Mesenchymal stem cell (in vitro differentiated cells and primary cell): ENCODE results near the gene DTX3.

Experiments used
- DNase-seq: peaks from one replicate; pipeline ENCODE4 v3.0.0-alpha.2; 2013
- H2AFZ ChIP-seq: one replicate; pipeline ENCODE4 v1.6.1; 2013; ENCODE audit warnings: low read depth, mild to moderate bottlenecking, control low read depth, inconsistent platforms, low read length, moderate library complexity
- H2AK5ac ChIP-seq: 2 replicates; pipeline ENCODE4 v1.6.1; 2013; ENCODE audit warnings: low read length, moderate library complexity, mild to moderate bottlenecking, inconsistent platforms; ENCODE audit not compliant: severe bottlenecking
- H2BK120ac ChIP-seq: one replicate; pipeline ENCODE4 v1.6.1; 2013; ENCODE audit warnings: low read depth, mild to moderate bottlenecking, inconsistent platforms, low read length, moderate library complexity
- H2BK12ac ChIP-seq, 2 experiments: one replicate each; pipeline ENCODE4 v1.6.1; 2013; ENCODE audit warnings: inconsistent platforms in 2 of 2, low read length in 2 of 2, mild to moderate bottlenecking in 2 of 2, moderate library complexity in 2 of 2, control low read depth in 1 of 2
- H2BK15ac ChIP-seq: one replicate; pipeline ENCODE4 v1.6.1; 2013; ENCODE audit warnings: mild to moderate bottlenecking, low read depth, inconsistent platforms; ENCODE audit not compliant: poor library complexity, severe bottlenecking
- H2BK5ac ChIP-seq: 2 replicates; pipeline ENCODE4 v1.6.1; 2013; ENCODE audit warnings: low read depth, mild to moderate bottlenecking, low read length, control low read depth, inconsistent platforms; ENCODE audit not compliant: poor library complexity, severe bottlenecking
- H3K14ac ChIP-seq, 2 experiments: one replicate each; pipeline ENCODE4 v1.6.1; 2013; ENCODE audit warnings: inconsistent platforms in 2 of 2, low read length in 2 of 2, control low read depth in 1 of 2, mild to moderate bottlenecking in 1 of 2, moderate library complexity in 1 of 2
- H3K18ac ChIP-seq, 2 experiments: one replicate each; pipeline ENCODE4 v1.6.1; 2013; ENCODE audit warnings: inconsistent platforms in 2 of 2, low read length in 2 of 2, control low read depth in 1 of 2, low read depth in 1 of 2, mild to moderate bottlenecking in 1 of 2
- H3K23ac ChIP-seq, 2 experiments: one replicate each; pipeline ENCODE4 v1.6.1; 2013; ENCODE audit warnings: inconsistent platforms in 2 of 2, low read length in 2 of 2, mild to moderate bottlenecking in 2 of 2, moderate library complexity in 2 of 2, control low read depth in 1 of 2
- H3K27ac ChIP-seq: 2 replicates; pipeline ENCODE4 v1.5.1; 2013; ENCODE audit warnings: mild to moderate bottlenecking, moderate library complexity, low read length, control low read depth, inconsistent platforms; ENCODE audit not compliant: poor library complexity, severe bottlenecking
- H3K27me3 ChIP-seq, 2 experiments: 2 replicates each; pipeline versions ENCODE4 v1.6.1 to v1.7.0; 2013; ENCODE audit warnings: low read length in 2 of 2, mild to moderate bottlenecking in 2 of 2, moderate library complexity in 2 of 2, control low read depth in 1 of 2, inconsistent platforms in 1 of 2; ENCODE audit not compliant: control insufficient read depth in 1 of 2, insufficient read depth in 1 of 2
- H3K36me3 ChIP-seq, 2 experiments: 2 replicates each; pipeline versions ENCODE4 v1.6.1 to v1.7.0; 2013; ENCODE audit warnings: low read length in 2 of 2, control low read depth in 1 of 2, inconsistent platforms in 1 of 2, low read depth in 1 of 2, mild to moderate bottlenecking in 1 of 2; ENCODE audit not compliant: insufficient read depth in 2 of 2, control insufficient read depth in 1 of 2
- H3K4ac ChIP-seq, 2 experiments: one replicate each; pipeline ENCODE4 v1.6.1; 2013; ENCODE audit warnings: inconsistent platforms in 2 of 2, low read length in 2 of 2, mild to moderate bottlenecking in 2 of 2, moderate library complexity in 2 of 2, control low read depth in 1 of 2, low read depth in 1 of 2
- H3K4me1 ChIP-seq: 2 replicates; pipeline ENCODE4 v1.6.1; 2013; ENCODE audit warnings: low read depth, low read length, control low read depth; ENCODE audit not compliant: control insufficient read depth, insufficient read depth
- H3K4me2 ChIP-seq: 2 replicates; pipeline ENCODE4 v1.6.1; 2013; ENCODE audit warnings: low read length, mild to moderate bottlenecking, inconsistent platforms; ENCODE audit not compliant: poor library complexity, severe bottlenecking
- H3K4me3 ChIP-seq, 2 experiments: 2 replicates each; pipeline versions ENCODE4 v1.5.1 to v1.7.0; 2013; ENCODE audit warnings: low read length in 2 of 2, mild to moderate bottlenecking in 2 of 2, control low read depth in 1 of 2, low read depth in 1 of 2; ENCODE audit not compliant: insufficient read depth in 1 of 2
- H3K79me1 ChIP-seq: replicated peaks from 2 replicates; pipeline ENCODE4 v1.6.1; 2013; ENCODE audit warnings: mild to moderate bottlenecking, control low read depth, low read length, inconsistent platforms; ENCODE audit not compliant: poor library complexity, severe bottlenecking
- H3K9ac ChIP-seq: 2 replicates; pipeline ENCODE4 v1.7.0; 2013; ENCODE audit warnings: mild to moderate bottlenecking, low read length, moderate library complexity
- H3K9me3 ChIP-seq: 2 replicates; pipeline ENCODE4 v1.7.0; 2013; ENCODE audit warnings: mild to moderate bottlenecking, low read length; ENCODE audit not compliant: control insufficient read depth
- H4K8ac ChIP-seq: one replicate; pipeline ENCODE4 v1.6.1; 2013; ENCODE audit warnings: inconsistent platforms, mild to moderate bottlenecking, low read length, moderate library complexity
- H4K91ac ChIP-seq: one replicate; pipeline ENCODE4 v1.6.1; 2013; ENCODE audit warnings: mild to moderate bottlenecking, low read length, inconsistent platforms
- WGBS: methylation state at CpG from one replicate; pipeline ENCODE4 v1.1.7; 2013; ENCODE audit warnings: mixed read lengths; 5-methylcytosine and 5-hydroxymethylcytosine counted together

Gene DTX3

GRCh38 chr12:57657744-57658143 is 53.1 kb downstream of the DTX3 start:
- H3K14ac ChIP-seq = no peak overlapping the region
- no peak overlapping the region for H3K18ac ChIP-seq
- peaks cover 3% of the 10 kb centered on the region for H3K4me1 ChIP-seq
- no peak overlapping the region for H2BK5ac ChIP-seq
- H3K23ac ChIP-seq = no peak overlapping the region
- H3K27me3 ChIP-seq = no peaks in the 10 kb centered on the region
- H2BK120ac ChIP-seq = no peak overlapping the region
- peaks cover 5% of the 10 kb centered on the region for H3K9me3 ChIP-seq
- no peak overlapping the region for H2AK5ac ChIP-seq
- H3K4ac ChIP-seq = no peak overlapping the region
- H3K4me3 ChIP-seq = no peak overlapping the region
- H2AFZ ChIP-seq = no peak overlapping the region
- H4K91ac ChIP-seq = no peak overlapping the region
- H3K27ac ChIP-seq = no peak overlapping the region
- no peak overlapping the region for H2BK12ac ChIP-seq
- no peak overlapping the region for H4K8ac ChIP-seq
- no peak overlapping the region for H3K9ac ChIP-seq
- 62% methylated on average over 3 of the region's 3 CpGs for WGBS
- H3K4me2 ChIP-seq = no peak overlapping the region
- H2BK15ac ChIP-seq = no peak overlapping the region
- peaks cover 0 to 3% of the 10 kb centered on the region in 2 experiments for H3K36me3 ChIP-seq
- DNase-seq = no peak
- no peaks in the 10 kb centered on the region for H3K79me1 ChIP-seq

GRCh38 chr12:57658890-57659289 is 54.3 kb downstream of the DTX3 start:
- WGBS = 89% methylated on average over 1 of the region's 3 CpGs

More at GRCh38 chr12:57658890-57659289, 54.3 kb downstream of the DTX3 start:
- no peak overlapping the region for H3K4me2 ChIP-seq
- no peak overlapping the region for H3K18ac ChIP-seq
- H3K9me3 ChIP-seq = peaks cover under 1% of the 10 kb centered on the region
- no peak overlapping the region for H2BK5ac ChIP-seq
- no peak for DNase-seq
- H3K27ac ChIP-seq = no peak overlapping the region
- no peak overlapping the region for H2AK5ac ChIP-seq
- H3K9ac ChIP-seq = no peak overlapping the region
- H4K91ac ChIP-seq = no peak overlapping the region
- no peak overlapping the region for H2BK12ac ChIP-seq
- H2AFZ ChIP-seq = no peak overlapping the region
- H3K23ac ChIP-seq = no peak overlapping the region
- no peak overlapping the region for H3K4me3 ChIP-seq
- peaks cover 3% of the 10 kb centered on the region for H3K4me1 ChIP-seq
- H3K36me3 ChIP-seq = peaks cover 0 to 3% of the 10 kb centered on the region in 2 experiments
- H3K4ac ChIP-seq = no peak overlapping the region
- H3K27me3 ChIP-seq = no peaks in the 10 kb centered on the region
- H2BK120ac ChIP-seq = no peak overlapping the region
- H3K79me1 ChIP-seq = no peaks in the 10 kb centered on the region
- H2BK15ac ChIP-seq = no peak overlapping the region
- no peak overlapping the region for H3K14ac ChIP-seq
- no peak overlapping the region for H4K8ac ChIP-seq
